GM23338 (cell line): ENCODE results near the gene SMCO2. TPM values are rescaled to one million over a fixed set of nuclear protein-coding genes. Genes with fewer than 3 reads are reported as not detected.

Source experiments
- ATAC-seq: fragments of 200-7000 bp; cut with Tn5 transposase; 3 replicates; pipeline ENCODE4 v1.9.1; 2020
- DNase-seq: peaks from one replicate; pipeline ENCODE4 v3.0.0-alpha.2; 2015; ENCODE audit warnings: low spot score
- H2AFZ ChIP-seq: fragments of 200-600 bp; sonication (generic); 2 replicates; pipeline ENCODE4 v1.8.0; 2016; ENCODE audit warnings: antibody characterized with exemption, mild to moderate bottlenecking, moderate library complexity
- H3F3A ChIP-seq: fragments of 200-600 bp; sonication (generic); replicated peaks from 2 replicates; pipeline ENCODE4 v1.8.0; 2017; ENCODE audit warnings: antibody characterized with exemption, mixed run types, low read depth
- H3K27ac ChIP-seq: fragments of 200-600 bp; sonication (generic); 2 replicates; pipeline ENCODE4 v1.6.1; 2016; ENCODE audit warnings: low read depth
- H3K27me3 ChIP-seq: fragments of 200-600 bp; sonication (generic); 2 replicates; pipeline ENCODE4 v1.8.0; 2016; ENCODE audit warnings: mild to moderate bottlenecking, mixed run types, moderate library complexity; ENCODE audit not compliant: insufficient read depth
- H3K36me3 ChIP-seq: fragments of 200-600 bp; sonication (generic); 2 replicates; pipeline ENCODE4 v1.8.0; 2016; ENCODE audit warnings: mild to moderate bottlenecking; ENCODE audit not compliant: insufficient read depth
- H3K4me1 ChIP-seq: fragments of 200-600 bp; sonication (generic); 2 replicates; pipeline ENCODE4 v1.8.0; 2016; ENCODE audit warnings: mild to moderate bottlenecking, moderate library complexity; ENCODE audit not compliant: insufficient read depth
- H3K4me2 ChIP-seq: fragments of 200-600 bp; sonication (generic); 2 replicates; pipeline ENCODE4 v1.7.1; 2017; ENCODE audit warnings: mixed run types
- H3K4me3 ChIP-seq: fragments of 200-600 bp; sonication (generic); 2 replicates; pipeline ENCODE4 v1.6.1; 2016; ENCODE audit warnings: mixed run types
- H3K79me2 ChIP-seq: fragments of 200-600 bp; sonication (generic); replicated peaks from 2 replicates; pipeline ENCODE4 v1.8.0; 2017; ENCODE audit warnings: mild to moderate bottlenecking; ENCODE audit not compliant: insufficient read depth
- H3K9me2 ChIP-seq: fragments of 200-600 bp; sonication (generic); 2 replicates; pipeline ENCODE4 v1.8.0; 2017; ENCODE audit not compliant: insufficient read depth
- H4K20me1 ChIP-seq: fragments of 200-600 bp; sonication (generic); replicated peaks from 2 replicates; pipeline ENCODE4 v1.8.0; 2017; ENCODE audit warnings: mild to moderate bottlenecking; ENCODE audit not compliant: insufficient read depth
- H3K27ac Mint-ChIP-seq: 2 replicates; pipeline ENCODE4 v1.8.0; 2020; ENCODE audit warnings: inconsistent platforms, mild to moderate bottlenecking, moderate library complexity, mixed read lengths
- H3K27me3 Mint-ChIP-seq: 3 replicates; pipeline ENCODE4 v1.8.0; 2022; ENCODE audit warnings: low read depth, mild to moderate bottlenecking, moderate library complexity, mixed read lengths, inconsistent platforms; ENCODE audit not compliant: insufficient read depth, poor library complexity
- H3K36me3 Mint-ChIP-seq: 3 replicates; pipeline ENCODE4 v1.8.0; 2021; ENCODE audit warnings: low read depth, mild to moderate bottlenecking, inconsistent platforms, moderate library complexity, mixed read lengths
- H3K4me1 Mint-ChIP-seq: 3 replicates; pipeline ENCODE4 v1.8.0; 2020; ENCODE audit warnings: mild to moderate bottlenecking, inconsistent platforms, mixed read lengths
- H3K4me3 Mint-ChIP-seq: 3 replicates; pipeline ENCODE4 v1.8.0; 2021; ENCODE audit warnings: moderate library complexity, mild to moderate bottlenecking, inconsistent platforms, mixed read lengths
- H3K9me3 Mint-ChIP-seq: 3 replicates; pipeline ENCODE4 v1.8.0; 2020; ENCODE audit warnings: moderate library complexity, mild to moderate bottlenecking, inconsistent platforms, mixed read lengths
- CREB1 ChIP-seq: fragments of 250-450 bp; sonication (Bioruptor Pico); IDR thresholded peaks from 2 replicates; pipeline ENCODE4 v1.5.0; 2020; ENCODE audit warnings: low read depth, mild to moderate bottlenecking, moderate library complexity
- CTCF ChIP-seq, 2 experiments: fragments of 200-600 bp in 1 of 2; sonication (generic) in 1 of 2; conservative IDR thresholded peaks; 2 replicates each; pipeline versions ENCODE4 v1.5.1 to v1.6.1; 2016 to 2017; ENCODE audit warnings: antibody characterized with exemption in 2 of 2, low read depth in 2 of 2, mild to moderate bottlenecking in 2 of 2, moderate library complexity in 1 of 2
- ETS1 ChIP-seq: IDR thresholded peaks from 2 replicates; pipeline ENCODE4 v1.6.1; 2016; ENCODE audit warnings: antibody characterized with exemption
- EZH2 ChIP-seq: fragments of 200-600 bp; sonication (generic); IDR thresholded peaks from one replicate; pipeline ENCODE4 v1.8.0; 2017; ENCODE audit warnings: antibody characterized with exemption, mild to moderate bottlenecking, low read depth; ENCODE audit not compliant: unreplicated experiment
- EZH2phosphoT487 ChIP-seq: fragments of 200-600 bp; sonication (generic); IDR thresholded peaks from one replicate; pipeline ENCODE4 v1.8.1; 2018; ENCODE audit warnings: antibody characterized with exemption; ENCODE audit not compliant: unreplicated experiment
- NANOG ChIP-seq: IDR thresholded peaks from 2 replicates; pipeline ENCODE4 v1.6.1; 2016; ENCODE audit warnings: antibody characterized with exemption, borderline replicate concordance
- POLR2AphosphoS5 ChIP-seq: IDR thresholded peaks from 2 replicates; pipeline ENCODE4 v1.6.1; 2016; ENCODE audit warnings: antibody characterized with exemption, low read depth
- STAT1 ChIP-seq: IDR thresholded peaks from one replicate; pipeline ENCODE4 v1.6.1; 2016; ENCODE audit warnings: antibody characterized with exemption; ENCODE audit not compliant: unreplicated experiment
- ZNF114 ChIP-seq: fragments of 250-450 bp; sonication (Bioruptor Pico); IDR thresholded peaks from 2 replicates; pipeline ENCODE4 v1.5.0; 2020; ENCODE audit warnings: mild to moderate bottlenecking, moderate library complexity
- ZNF331 ChIP-seq: fragments of 250-450 bp; sonication (Bioruptor Pico); IDR thresholded peaks from 2 replicates; pipeline ENCODE4 v1.5.0; 2020; ENCODE audit warnings: low read depth, mild to moderate bottlenecking, moderate library complexity
- ZNF462 ChIP-seq: fragments of 250-450 bp; sonication (Bioruptor Pico); IDR thresholded peaks from 2 replicates; pipeline ENCODE4 v1.5.0; 2020; ENCODE audit warnings: mild to moderate bottlenecking, moderate library complexity
- polyA plus RNA-seq: library from polyadenylated mRNA; unstranded; fragments of >200 nt; fragmentation: Nextera tagmentation; extraction: Ambion mirVana; gene quantifications from 2 replicates; pipeline ENCODE4 v1.2.1, GENCODE V29; 2016
- total RNA-seq: library from RNA; depleted of rRNA; stranded (reverse); fragments of >200 nt; shearing (Covaris generic); gene quantifications from 2 replicates; pipeline ENCODE4 v1.2.3, GENCODE V29; 2014
- TF ChIP-seq, protein P1 (sequence below): IDR thresholded peaks from one replicate; pipeline ENCODE4 v1.6.1; 2018; ENCODE audit warnings: antibody characterized with exemption; ENCODE audit not compliant: unreplicated experiment

The SMCO2 gene
- total and polyA plus RNA-seq, 2 experiments from 2014 or later: 0.86 TPM; not detected in 1

DNA sequence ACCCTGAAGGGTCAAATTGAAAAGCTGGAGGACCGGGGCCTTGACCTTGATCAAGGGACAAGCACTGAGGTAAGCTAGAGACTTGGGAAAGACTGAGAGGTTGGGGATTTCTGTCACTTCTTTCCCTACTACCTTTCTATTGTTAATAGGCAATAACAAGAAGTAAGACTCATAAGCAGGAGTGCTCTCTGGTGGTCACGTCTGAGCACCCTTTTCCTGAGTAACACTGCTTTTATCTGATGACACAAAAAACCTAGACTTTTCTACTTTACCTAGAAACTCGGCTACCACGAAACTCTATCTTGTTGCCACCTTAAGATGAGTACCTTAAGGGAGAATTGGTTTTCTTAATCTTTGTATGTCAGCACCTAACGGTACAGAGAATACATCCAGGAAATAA lies 41.9 kb downstream of the SMCO2 start (continued):
- no peak for TF ChIP-seq ETS1

- H3K27ac ChIP-seq: no peak overlapping the region
- Mint-ChIP-seq H3K27me3 (no peaks in the 10 kb centered on the region), H3K27ac (no peak overlapping the region), H3K9me3 (no peaks in the 10 kb centered on the region), H3K4me1 (no peaks in the 10 kb centered on the region), H3K36me3 (no peaks in the 10 kb centered on the region), H3K4me3 (no peak overlapping the region)
- no peaks in the 10 kb centered on the region for H3F3A ChIP-seq
- H2AFZ ChIP-seq: no peak overlapping the region
- H3K4me1 ChIP-seq: no peaks in the 10 kb centered on the region
- H3K4me3 ChIP-seq: no peak overlapping the region
- no peak overlapping the region for H3K4me2 ChIP-seq
- H3K27me3 ChIP-seq: no peaks in the 10 kb centered on the region
- DNase-seq: no peak
- no peaks in the 10 kb centered on the region for H3K9me2 ChIP-seq
- no peaks in the 10 kb centered on the region for H4K20me1 ChIP-seq
- H3K36me3 ChIP-seq: no peaks in the 10 kb centered on the region
- H3K79me2 ChIP-seq: no peaks in the 10 kb centered on the region
- no peak for ATAC-seq
- TF ChIP-seq NANOG (no peak), CTCF (conservative IDR thresholded peaks at IDR 0.05; ENCODE audit: low read depth in 2 of 2) (no peak), CREB1 (CRISPR knock-in tag) (no peak), ZNF331 (CRISPR knock-in tag) (no peak), EZH2phosphoT487 (no peak), ZNF462 (CRISPR knock-in tag) (no peak), STAT1 (no peak), ETS1 (no peak), EZH2 (no peak), ZNF114 (CRISPR knock-in tag) (no peak), POLR2AphosphoS5 (no peak)
- TF ChIP-seq, protein P1, sequence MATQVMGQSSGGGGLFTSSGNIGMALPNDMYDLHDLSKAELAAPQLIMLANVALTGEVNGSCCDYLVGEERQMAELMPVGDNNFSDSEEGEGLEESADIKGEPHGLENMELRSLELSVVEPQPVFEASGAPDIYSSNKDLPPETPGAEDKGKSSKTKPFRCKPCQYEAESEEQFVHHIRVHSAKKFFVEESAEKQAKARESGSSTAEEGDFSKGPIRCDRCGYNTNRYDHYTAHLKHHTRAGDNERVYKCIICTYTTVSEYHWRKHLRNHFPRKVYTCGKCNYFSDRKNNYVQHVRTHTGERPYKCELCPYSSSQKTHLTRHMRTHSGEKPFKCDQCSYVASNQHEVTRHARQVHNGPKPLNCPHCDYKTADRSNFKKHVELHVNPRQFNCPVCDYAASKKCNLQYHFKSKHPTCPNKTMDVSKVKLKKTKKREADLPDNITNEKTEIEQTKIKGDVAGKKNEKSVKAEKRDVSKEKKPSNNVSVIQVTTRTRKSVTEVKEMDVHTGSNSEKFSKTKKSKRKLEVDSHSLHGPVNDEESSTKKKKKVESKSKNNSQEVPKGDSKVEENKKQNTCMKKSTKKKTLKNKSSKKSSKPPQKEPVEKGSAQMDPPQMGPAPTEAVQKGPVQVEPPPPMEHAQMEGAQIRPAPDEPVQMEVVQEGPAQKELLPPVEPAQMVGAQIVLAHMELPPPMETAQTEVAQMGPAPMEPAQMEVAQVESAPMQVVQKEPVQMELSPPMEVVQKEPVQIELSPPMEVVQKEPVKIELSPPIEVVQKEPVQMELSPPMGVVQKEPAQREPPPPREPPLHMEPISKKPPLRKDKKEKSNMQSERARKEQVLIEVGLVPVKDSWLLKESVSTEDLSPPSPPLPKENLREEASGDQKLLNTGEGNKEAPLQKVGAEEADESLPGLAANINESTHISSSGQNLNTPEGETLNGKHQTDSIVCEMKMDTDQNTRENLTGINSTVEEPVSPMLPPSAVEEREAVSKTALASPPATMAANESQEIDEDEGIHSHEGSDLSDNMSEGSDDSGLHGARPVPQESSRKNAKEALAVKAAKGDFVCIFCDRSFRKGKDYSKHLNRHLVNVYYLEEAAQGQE: no peak
These were observed 44.7 kb downstream of the SMCO2 start for GRCh38 chr12:27491226-27491625.
